ENCODE measurements around the gene FBXO11. TPM values are rescaled to one million over a fixed set of nuclear protein-coding genes. Genes with fewer than 3 reads are reported as not detected.

Gene FBXO11
- total and polyA plus RNA-seq, 10 of the 15 experiments (the other 5 are each of a cell fraction or from before 2014, with no cell fraction given): 5.9 to 38.9 (median 22.5) TPM

GRCh38 chr2:47782671-47783485, 123.4 kb downstream of the FBXO11 start, which contains the start of gene MSH6 (continued):
- TF ChIP-seq MAX (IDR thresholded peaks at IDR 0.05; ENCODE audit: low read depth, low read length) (peak; percentile 73), RCOR1 (conservative IDR thresholded peaks at IDR 0.05; ENCODE audit: low read depth, low read length) (no peak), EED (IDR thresholded peaks at IDR 0.05; ENCODE audit: low read depth) (peak; percentile 36; the same call in 1 of the 2 replicates), ATF7 (IDR thresholded peaks at IDR 0.05; ENCODE audit: low read depth) (no peak), BCL11A (IDR thresholded peaks at IDR 0.05; ENCODE audit: low read depth, low read length) (no peak), IKZF1 (conservative IDR thresholded peaks at IDR 0.05) (peak; percentile 88), USF2 (IDR thresholded peaks at IDR 0.05; ENCODE audit: borderline replicate concordance, low read depth, low read length) (no peak), YBX1 (IDR thresholded peaks at IDR 0.05) (no peak), E2F8 (IDR thresholded peaks at IDR 0.05; ENCODE audit: low read depth, partially characterized antibody) (peak; percentile 97), CREB1 (IDR thresholded peaks at IDR 0.05; ENCODE audit: low read depth) (peak; percentile 54), CEBPZ (IDR thresholded peaks at IDR 0.05; ENCODE audit: low read depth, low read length) (no peak), SMAD5 (IDR thresholded peaks at IDR 0.05; ENCODE audit: low read depth) (peak; percentile 77), ELK1 (IDR thresholded peaks at IDR 0.05; ENCODE audit: low read depth, low read length) (no peak), ZBTB33 (IDR thresholded peaks at IDR 0.05) (no peak), SIN3A (IDR thresholded peaks at IDR 0.05; ENCODE audit: low read depth, low read length) (peak; percentile 46; the same call in 1 of the 2 replicates), ZSCAN29 (IDR thresholded peaks at IDR 0.05) (0 out of 2 replicates have a peak, but pooled peaks have one; percentile 8), CHD1 (IDR thresholded peaks at IDR 0.05; ENCODE audit: low read depth, low read length) (no peak), NR2F1 (conservative IDR thresholded peaks at IDR 0.05) (peak; percentile 58; the same call in 1 of the 2 replicates)

Measured in GM12878 (cell line).